ENCODE measurements around the gene DPAGT1. TPM values are rescaled to one million over a fixed set of nuclear protein-coding genes. Genes with fewer than 3 reads are reported as not detected.

Gene DPAGT1
- total and polyA plus RNA-seq, 2 experiments from 2014 or later: 37.2 to 52.6 TPM

DNA sequence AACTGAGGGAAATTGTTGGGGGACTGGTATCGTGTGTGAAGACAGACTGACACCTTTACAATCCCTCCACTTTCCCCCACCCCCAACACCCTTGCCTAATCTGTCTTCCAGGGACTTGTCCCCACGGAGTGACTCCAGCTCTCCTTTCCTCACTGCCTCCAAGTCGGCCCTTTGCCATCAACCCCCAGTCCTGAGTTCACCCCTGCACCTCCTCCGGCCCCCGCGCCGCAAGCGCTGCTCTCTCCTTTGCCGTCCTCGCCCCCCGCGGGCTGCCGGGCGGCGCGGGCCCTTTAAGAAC is 47.0 kb upstream of the DPAGT1 start:
- peak overlapping the region; percentile 84 for H3K4me3 ChIP-seq
- no peaks in the 10 kb centered on the region for H3K9me2 ChIP-seq (ENCODE audit: insufficient read depth)
- peak overlapping the region; percentile 81 for H3K4me3 Mint-ChIP-seq
- H3F3A ChIP-seq (replicated peaks; ENCODE audit: low read depth): 0 out of 2 replicates have a peak, but pooled peaks cover 20% of the 10 kb centered on the region
- peaks cover 64% of the 10 kb centered on the region for H3K27me3 ChIP-seq (ENCODE audit: insufficient read depth)
- no peak overlapping the region for H3K27ac Mint-ChIP-seq
- peaks cover 15% of the 10 kb centered on the region for H3K4me1 ChIP-seq (ENCODE audit: insufficient read depth)
- H3K79me2 ChIP-seq (replicated peaks; ENCODE audit: insufficient read depth): no peaks in the 10 kb centered on the region
- no peaks in the 10 kb centered on the region; the same call in 2 of the 3 replicates for H3K36me3 Mint-ChIP-seq (ENCODE audit: low read depth)
- TF ChIP-seq EZH2 (IDR thresholded peaks at IDR 0.05; ENCODE audit: low read depth, unreplicated experiment) (peak; percentile 52), EZH2phosphoT487 (IDR thresholded peaks at IDR 0.05; ENCODE audit: unreplicated experiment) (no peak)
- no peaks in the 10 kb centered on the region for H4K20me1 ChIP-seq (replicated peaks; ENCODE audit: insufficient read depth)
- no peak for ATAC-seq
- peaks cover 24% of the 10 kb centered on the region for H3K4me1 Mint-ChIP-seq
- H3K27me3 Mint-ChIP-seq (ENCODE audit: insufficient read depth, low read depth, poor library complexity): peaks cover 54% of the 10 kb centered on the region
- peak overlapping the region; percentile 99 for H2AFZ ChIP-seq
- no peaks in the 10 kb centered on the region; the same call in 2 of the 3 replicates for H3K9me3 Mint-ChIP-seq
- H3K4me2 ChIP-seq: peak overlapping the region; percentile 96
- H3K36me3 ChIP-seq (ENCODE audit: insufficient read depth): no peaks in the 10 kb centered on the region
- H3K27ac ChIP-seq (ENCODE audit: low read depth): no peak overlapping the region
- DNase-seq (ENCODE audit: low spot score): no peak

DNA sequence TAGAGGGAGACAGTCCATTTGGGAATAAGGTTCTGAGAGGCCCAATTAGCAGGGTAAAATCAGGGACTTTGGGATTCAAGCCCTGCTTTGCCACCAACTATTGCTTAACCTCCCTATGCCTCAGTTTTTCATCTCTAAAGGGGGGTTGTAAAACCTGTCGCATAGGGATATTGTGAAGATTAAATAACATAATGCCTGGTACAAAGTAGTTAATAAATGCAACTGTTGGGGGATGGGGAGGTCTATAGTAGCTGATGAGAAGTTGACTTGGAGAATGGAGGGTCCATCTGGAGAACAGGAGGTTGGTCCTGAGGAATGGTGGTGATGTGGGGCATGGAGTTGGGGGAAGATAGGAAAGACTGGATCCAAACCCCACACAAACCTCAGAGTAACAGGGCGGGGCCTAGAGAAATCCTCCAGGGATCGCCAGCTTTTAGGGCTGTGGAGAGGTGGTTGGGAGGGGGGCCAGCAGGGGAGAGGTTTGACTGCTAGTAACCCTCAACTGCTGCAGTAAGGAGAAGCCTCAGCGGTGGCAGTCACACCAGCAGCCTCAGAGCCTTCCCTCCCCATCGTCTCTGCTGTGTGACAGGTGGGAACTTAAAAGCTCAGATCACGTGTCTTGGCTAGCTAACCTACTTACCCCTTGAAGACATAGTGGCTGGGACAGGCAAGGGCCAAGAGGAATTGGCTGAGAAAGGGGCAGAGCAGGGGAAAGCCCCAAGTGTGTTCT is 46.1 kb upstream of the DPAGT1 start:
- Mint-ChIP-seq H3K4me1 (peaks cover 24% of the 10 kb centered on the region), H3K4me3 (peak overlapping the region; percentile 81), H3K9me3 (no peaks in the 10 kb centered on the region; the same call in 2 of the 3 replicates), H3K27me3 (ENCODE audit: insufficient read depth, low read depth, poor library complexity) (peaks cover 56% of the 10 kb centered on the region), H3K27ac (no peak overlapping the region), H3K36me3 (ENCODE audit: low read depth) (no peaks in the 10 kb centered on the region; the same call in 2 of the 3 replicates)
- 0 out of 2 replicates have a peak, but pooled peaks cover 20% of the 10 kb centered on the region for H3F3A ChIP-seq (replicated peaks; ENCODE audit: low read depth)
- peaks cover 15% of the 10 kb centered on the region for H3K4me1 ChIP-seq (ENCODE audit: insufficient read depth)
- H3K27ac ChIP-seq (ENCODE audit: low read depth): no peak overlapping the region
- no peak for TF ChIP-seq ZNF114 (CRISPR knock-in tag; IDR thresholded peaks at IDR 0.05)
- TF ChIP-seq, protein P1, sequence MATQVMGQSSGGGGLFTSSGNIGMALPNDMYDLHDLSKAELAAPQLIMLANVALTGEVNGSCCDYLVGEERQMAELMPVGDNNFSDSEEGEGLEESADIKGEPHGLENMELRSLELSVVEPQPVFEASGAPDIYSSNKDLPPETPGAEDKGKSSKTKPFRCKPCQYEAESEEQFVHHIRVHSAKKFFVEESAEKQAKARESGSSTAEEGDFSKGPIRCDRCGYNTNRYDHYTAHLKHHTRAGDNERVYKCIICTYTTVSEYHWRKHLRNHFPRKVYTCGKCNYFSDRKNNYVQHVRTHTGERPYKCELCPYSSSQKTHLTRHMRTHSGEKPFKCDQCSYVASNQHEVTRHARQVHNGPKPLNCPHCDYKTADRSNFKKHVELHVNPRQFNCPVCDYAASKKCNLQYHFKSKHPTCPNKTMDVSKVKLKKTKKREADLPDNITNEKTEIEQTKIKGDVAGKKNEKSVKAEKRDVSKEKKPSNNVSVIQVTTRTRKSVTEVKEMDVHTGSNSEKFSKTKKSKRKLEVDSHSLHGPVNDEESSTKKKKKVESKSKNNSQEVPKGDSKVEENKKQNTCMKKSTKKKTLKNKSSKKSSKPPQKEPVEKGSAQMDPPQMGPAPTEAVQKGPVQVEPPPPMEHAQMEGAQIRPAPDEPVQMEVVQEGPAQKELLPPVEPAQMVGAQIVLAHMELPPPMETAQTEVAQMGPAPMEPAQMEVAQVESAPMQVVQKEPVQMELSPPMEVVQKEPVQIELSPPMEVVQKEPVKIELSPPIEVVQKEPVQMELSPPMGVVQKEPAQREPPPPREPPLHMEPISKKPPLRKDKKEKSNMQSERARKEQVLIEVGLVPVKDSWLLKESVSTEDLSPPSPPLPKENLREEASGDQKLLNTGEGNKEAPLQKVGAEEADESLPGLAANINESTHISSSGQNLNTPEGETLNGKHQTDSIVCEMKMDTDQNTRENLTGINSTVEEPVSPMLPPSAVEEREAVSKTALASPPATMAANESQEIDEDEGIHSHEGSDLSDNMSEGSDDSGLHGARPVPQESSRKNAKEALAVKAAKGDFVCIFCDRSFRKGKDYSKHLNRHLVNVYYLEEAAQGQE (IDR thresholded peaks at IDR 0.05; ENCODE audit: unreplicated experiment): no peak
- TF ChIP-seq EZH2phosphoT487 (IDR thresholded peaks at IDR 0.05; ENCODE audit: unreplicated experiment): no peak
- TF ChIP-seq ZNF331 (CRISPR knock-in tag; IDR thresholded peaks at IDR 0.05; ENCODE audit: low read depth): no peak
- TF ChIP-seq EZH2 (IDR thresholded peaks at IDR 0.05; ENCODE audit: low read depth, unreplicated experiment): no peak
- TF ChIP-seq, protein P2, sequence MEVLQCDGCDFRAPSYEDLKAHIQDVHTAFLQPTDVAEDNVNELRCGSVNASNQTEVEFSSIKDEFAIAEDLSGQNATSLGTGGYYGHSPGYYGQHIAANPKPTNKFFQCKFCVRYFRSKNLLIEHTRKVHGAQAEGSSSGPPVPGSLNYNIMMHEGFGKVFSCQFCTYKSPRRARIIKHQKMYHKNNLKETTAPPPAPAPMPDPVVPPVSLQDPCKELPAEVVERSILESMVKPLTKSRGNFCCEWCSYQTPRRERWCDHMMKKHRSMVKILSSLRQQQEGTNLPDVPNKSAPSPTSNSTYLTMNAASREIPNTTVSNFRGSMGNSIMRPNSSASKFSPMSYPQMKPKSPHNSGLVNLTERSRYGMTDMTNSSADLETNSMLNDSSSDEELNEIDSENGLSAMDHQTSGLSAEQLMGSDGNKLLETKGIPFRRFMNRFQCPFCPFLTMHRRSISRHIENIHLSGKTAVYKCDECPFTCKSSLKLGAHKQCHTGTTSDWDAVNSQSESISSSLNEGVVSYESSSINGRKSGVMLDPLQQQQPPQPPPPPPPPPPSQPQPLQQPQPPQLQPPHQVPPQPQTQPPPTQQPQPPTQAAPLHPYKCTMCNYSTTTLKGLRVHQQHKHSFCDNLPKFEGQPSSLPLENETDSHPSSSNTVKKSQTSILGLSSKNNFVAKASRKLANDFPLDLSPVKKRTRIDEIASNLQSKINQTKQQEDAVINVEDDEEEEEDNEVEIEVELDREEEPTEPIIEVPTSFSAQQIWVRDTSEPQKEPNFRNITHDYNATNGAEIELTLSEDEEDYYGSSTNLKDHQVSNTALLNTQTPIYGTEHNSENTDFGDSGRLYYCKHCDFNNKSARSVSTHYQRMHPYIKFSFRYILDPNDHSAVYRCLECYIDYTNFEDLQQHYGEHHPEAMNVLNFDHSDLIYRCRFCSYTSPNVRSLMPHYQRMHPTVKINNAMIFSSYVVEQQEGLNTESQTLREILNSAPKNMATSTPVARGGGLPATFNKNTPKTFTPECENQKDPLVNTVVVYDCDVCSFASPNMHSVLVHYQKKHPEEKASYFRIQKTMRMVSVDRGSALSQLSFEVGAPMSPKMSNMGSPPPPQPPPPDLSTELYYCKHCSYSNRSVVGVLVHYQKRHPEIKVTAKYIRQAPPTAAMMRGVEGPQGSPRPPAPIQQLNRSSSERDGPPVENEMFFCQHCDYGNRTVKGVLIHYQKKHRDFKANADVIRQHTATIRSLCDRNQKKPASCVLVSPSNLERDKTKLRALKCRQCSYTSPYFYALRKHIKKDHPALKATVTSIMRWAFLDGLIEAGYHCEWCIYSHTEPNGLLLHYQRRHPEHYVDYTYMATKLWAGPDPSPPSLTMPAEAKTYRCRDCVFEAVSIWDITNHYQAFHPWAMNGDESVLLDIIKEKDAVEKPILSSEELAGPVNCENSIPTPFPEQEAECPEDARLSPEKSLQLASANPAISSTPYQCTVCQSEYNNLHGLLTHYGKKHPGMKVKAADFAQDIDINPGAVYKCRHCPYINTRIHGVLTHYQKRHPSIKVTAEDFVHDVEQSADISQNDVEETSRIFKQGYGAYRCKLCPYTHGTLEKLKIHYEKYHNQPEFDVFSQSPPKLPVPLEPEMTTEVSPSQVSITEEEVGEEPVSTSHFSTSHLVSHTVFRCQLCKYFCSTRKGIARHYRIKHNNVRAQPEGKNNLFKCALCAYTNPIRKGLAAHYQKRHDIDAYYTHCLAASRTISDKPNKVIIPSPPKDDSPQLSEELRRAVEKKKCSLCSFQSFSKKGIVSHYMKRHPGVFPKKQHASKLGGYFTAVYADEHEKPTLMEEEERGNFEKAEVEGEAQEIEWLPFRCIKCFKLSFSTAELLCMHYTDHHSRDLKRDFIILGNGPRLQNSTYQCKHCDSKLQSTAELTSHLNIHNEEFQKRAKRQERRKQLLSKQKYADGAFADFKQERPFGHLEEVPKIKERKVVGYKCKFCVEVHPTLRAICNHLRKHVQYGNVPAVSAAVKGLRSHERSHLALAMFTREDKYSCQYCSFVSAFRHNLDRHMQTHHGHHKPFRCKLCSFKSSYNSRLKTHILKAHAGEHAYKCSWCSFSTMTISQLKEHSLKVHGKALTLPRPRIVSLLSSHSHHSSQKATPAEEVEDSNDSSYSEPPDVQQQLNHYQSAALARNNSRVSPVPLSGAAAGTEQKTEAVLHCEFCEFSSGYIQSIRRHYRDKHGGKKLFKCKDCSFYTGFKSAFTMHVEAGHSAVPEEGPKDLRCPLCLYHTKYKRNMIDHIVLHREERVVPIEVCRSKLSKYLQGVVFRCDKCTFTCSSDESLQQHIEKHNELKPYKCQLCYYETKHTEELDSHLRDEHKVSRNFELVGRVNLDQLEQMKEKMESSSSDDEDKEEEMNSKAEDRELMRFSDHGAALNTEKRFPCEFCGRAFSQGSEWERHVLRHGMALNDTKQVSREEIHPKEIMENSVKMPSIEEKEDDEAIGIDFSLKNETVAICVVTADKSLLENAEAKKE (CRISPR knock-in tag; IDR thresholded peaks at IDR 0.05): no peak
- TF ChIP-seq, protein P3, sequence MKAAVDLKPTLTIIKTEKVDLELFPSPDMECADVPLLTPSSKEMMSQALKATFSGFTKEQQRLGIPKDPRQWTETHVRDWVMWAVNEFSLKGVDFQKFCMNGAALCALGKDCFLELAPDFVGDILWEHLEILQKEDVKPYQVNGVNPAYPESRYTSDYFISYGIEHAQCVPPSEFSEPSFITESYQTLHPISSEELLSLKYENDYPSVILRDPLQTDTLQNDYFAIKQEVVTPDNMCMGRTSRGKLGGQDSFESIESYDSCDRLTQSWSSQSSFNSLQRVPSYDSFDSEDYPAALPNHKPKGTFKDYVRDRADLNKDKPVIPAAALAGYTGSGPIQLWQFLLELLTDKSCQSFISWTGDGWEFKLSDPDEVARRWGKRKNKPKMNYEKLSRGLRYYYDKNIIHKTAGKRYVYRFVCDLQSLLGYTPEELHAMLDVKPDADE (IDR thresholded peaks at IDR 0.05): no peak
- no peak for TF ChIP-seq STAT1 (IDR thresholded peaks at IDR 0.05; ENCODE audit: unreplicated experiment)
- TF ChIP-seq POLR2AphosphoS5 (IDR thresholded peaks at IDR 0.05; ENCODE audit: low read depth): no peak
- TF ChIP-seq CREB1 (CRISPR knock-in tag; IDR thresholded peaks at IDR 0.05; ENCODE audit: low read depth): no peak
- H3K9me2 ChIP-seq (ENCODE audit: insufficient read depth): no peaks in the 10 kb centered on the region
- no peaks in the 10 kb centered on the region for H3K79me2 ChIP-seq (replicated peaks; ENCODE audit: insufficient read depth)
- peak; percentile 66 for DNase-seq (ENCODE audit: low spot score)
- peak; percentile 12 for ATAC-seq
- peak overlapping the region; percentile 96 for H3K4me2 ChIP-seq
- no peaks in the 10 kb centered on the region for H4K20me1 ChIP-seq (replicated peaks; ENCODE audit: insufficient read depth)
- no peaks in the 10 kb centered on the region for H3K36me3 ChIP-seq (ENCODE audit: insufficient read depth)
- peak overlapping the region; percentile 84; the same call in 1 of the 2 replicates for H3K4me3 ChIP-seq
- peak overlapping the region; percentile 99 for H2AFZ ChIP-seq
- peaks cover 64% of the 10 kb centered on the region for H3K27me3 ChIP-seq (ENCODE audit: insufficient read depth)

All from GM23338 (cell line).